Mucosa of descending colon (tissue), 3 donors: ENCODE results near the gene C4orf36. TPM values are rescaled to one million over a fixed set of nuclear protein-coding genes. Genes with fewer than 3 reads are reported as not detected.

Experiments used
- ATAC-seq: fragments of 200-7000 bp; cut with Tn5 transposase; one replicate; pipeline ENCODE4 v1.9.1; 2020; ENCODE audit warnings: mild to moderate bottlenecking, moderate library complexity
- DNase-seq, 3 donors: peaks; one replicate each; pipeline ENCODE4 v3.0.0-alpha.2; 2020
- H3K36me3 ChIP-seq: fragments of 200-600 bp; one replicate; pipeline ENCODE4 v1.8.0; 2021; ENCODE audit warnings: low read depth, mild to moderate bottlenecking
- H3K4me1 ChIP-seq: fragments of 200-600 bp; one replicate; pipeline ENCODE4 v1.8.0; 2021; ENCODE audit warnings: low read depth, mild to moderate bottlenecking
- H3K4me3 ChIP-seq: fragments of 200-600 bp; one replicate; pipeline ENCODE4 v1.8.0; 2021; ENCODE audit warnings: mild to moderate bottlenecking
- H3K9me3 ChIP-seq: fragments of 200-600 bp; one replicate; pipeline ENCODE4 v1.8.0; 2021; ENCODE audit warnings: mild to moderate bottlenecking
- intact Hi-C, 2 donors: fragments of 100-400 bp; cut with DNase I in 1 of 2; cut with micrococcal nuclease in 1 of 2; formaldehyde crosslinking; loops; one replicate each; pipeline versions ENCODE4 v1.11.0 to v1.11.1; 2022; cut with DNase I, micrococcal nuclease
- total RNA-seq, 3 donors: library from RNA; stranded (reverse); fragmentation: NEBNext Ultra II Directional in 2 of 3; extraction: Animal tissue kit (Norgen Biotek cat#: 25700) in 2 of 3; gene quantifications; one replicate each; pipeline versions ENCODE4 v1.2.1 to v1.2.4, GENCODE V29; 2021 to 2023
- TF ChIP-seq, protein P1 (sequence below): fragments of 200-600 bp; IDR thresholded peaks from one replicate; pipeline ENCODE4 v1.8.0; 2022; ENCODE audit warnings: antibody characterized with exemption, mild to moderate bottlenecking
- donor health status: DM: no; HTN: no; CAD: no; lungs with moderate emphysema.
- donor health status: DM: no; HTN: no; CAD: no.
- donor health status: DM: no; HTN: yes; CAD: no.

C4orf36 gene
- total RNA-seq, 3 donors from 2014 or later = 0.67 to 0.96 (median 0.85) TPM

DNA sequence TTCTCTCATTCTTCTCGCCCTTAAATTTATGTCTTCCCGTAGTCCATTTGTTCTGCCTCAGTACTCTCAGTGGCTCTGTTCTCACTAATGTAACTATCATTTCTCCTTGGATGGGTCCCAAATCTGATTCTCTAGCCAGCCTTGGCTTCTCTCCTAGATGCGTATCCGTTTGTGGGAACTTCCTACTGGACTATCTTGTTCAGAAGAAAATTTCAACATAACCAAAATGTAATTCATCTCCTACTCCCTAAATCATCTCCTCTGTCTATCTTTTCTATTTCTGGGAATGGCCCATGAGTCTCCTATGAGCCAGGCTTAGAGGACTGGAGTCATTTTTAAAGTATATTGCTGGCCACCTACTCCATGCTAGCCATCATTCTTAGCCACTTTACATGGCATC is 4.4 kb upstream of the C4orf36 start:
- intact Hi-C loops = loop anchor here in 1 of 2 donors (5.0 kb wide), 1 partner anchor 399 kb away; no protein-coding TSS in a partner anchor
- Histone ChIP-seq H3K4me1 (no peaks in the 10 kb centered on the region), H3K9me3 (no peaks in the 10 kb centered on the region), H3K4me3 (no peak overlapping the region), H3K36me3 (no peaks in the 10 kb centered on the region)
- TF ChIP-seq, protein P1, sequence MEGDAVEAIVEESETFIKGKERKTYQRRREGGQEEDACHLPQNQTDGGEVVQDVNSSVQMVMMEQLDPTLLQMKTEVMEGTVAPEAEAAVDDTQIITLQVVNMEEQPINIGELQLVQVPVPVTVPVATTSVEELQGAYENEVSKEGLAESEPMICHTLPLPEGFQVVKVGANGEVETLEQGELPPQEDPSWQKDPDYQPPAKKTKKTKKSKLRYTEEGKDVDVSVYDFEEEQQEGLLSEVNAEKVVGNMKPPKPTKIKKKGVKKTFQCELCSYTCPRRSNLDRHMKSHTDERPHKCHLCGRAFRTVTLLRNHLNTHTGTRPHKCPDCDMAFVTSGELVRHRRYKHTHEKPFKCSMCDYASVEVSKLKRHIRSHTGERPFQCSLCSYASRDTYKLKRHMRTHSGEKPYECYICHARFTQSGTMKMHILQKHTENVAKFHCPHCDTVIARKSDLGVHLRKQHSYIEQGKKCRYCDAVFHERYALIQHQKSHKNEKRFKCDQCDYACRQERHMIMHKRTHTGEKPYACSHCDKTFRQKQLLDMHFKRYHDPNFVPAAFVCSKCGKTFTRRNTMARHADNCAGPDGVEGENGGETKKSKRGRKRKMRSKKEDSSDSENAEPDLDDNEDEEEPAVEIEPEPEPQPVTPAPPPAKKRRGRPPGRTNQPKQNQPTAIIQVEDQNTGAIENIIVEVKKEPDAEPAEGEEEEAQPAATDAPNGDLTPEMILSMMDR = no peak
- DNase-seq (no peak), ATAC-seq (no peak)

DNA sequence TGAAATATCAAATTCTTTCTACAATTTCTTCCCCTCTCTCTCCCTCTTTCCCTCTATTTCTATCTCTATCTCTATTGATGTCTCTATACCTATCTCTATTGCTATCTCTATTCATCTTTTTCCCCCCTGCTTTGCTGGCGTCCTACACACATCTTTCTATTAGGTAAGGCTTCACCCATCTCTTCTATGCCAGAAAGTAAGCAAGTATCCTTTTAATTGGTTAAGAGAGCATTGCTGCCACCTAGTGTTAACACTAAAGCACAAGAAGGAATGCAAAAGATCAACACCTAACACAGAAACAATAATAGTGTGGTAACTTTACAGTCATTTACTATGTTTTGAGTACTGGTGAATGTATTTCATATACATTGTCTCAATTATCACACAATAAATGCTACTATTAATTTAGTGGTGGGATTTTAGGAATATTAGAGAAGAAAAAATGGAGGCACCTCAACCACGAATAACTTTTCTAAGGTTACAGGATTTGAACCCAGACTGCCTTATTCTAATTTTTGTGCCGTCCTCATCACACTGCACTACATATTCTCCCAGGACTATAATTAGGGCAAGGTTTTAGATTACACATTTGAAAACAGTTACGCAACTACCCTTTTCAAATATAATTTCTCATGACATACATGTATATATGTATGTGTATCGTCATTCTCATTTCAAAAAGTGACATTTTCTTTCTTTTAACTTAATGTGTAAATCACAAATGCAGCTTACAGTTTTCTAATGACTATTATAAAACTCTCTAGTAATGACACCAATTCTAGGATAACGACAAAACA is 3.7 kb upstream of the C4orf36 start:
- no peaks in the 10 kb centered on the region for H3K36me3 ChIP-seq

DNA sequence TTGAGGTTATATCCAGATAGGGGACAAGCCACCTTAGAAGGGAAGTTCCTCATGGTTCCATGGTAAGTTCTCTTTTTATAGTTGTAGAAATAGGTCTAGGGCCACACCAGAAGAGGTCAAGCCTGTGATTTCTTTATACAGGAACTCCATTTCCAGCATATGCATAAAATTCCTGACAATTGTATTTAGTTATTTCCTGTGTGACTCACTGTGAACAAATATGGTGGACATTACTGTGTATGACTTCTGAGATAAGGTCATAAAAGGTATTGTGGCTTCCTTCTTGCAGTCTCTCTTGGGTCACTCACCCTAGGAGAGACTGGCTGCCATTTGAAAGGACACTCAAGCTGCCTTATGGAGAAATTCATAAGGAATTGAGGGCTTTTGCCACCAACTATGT is 2.2 kb upstream of the C4orf36 start:
- TF ChIP-seq, protein P1 = no peak
- ATAC-seq (peak; percentile 70), DNase-seq (no peak)

More for the DNA sequence above, 3.7 kb upstream of the C4orf36 start:
- intact Hi-C loops = loop anchor here in 1 of 2 donors (5.0 kb wide), 1 partner anchor 399 kb away; no protein-coding TSS in a partner anchor
- TF ChIP-seq, protein P1 = peak; percentile 31
- no peaks in the 10 kb centered on the region for H3K9me3 ChIP-seq
- ATAC-seq (peak; percentile 48), DNase-seq (peak in 1 of 3 donors; percentile 64)
- no peak overlapping the region for H3K4me3 ChIP-seq
- H3K4me1 ChIP-seq = no peaks in the 10 kb centered on the region

DNA sequence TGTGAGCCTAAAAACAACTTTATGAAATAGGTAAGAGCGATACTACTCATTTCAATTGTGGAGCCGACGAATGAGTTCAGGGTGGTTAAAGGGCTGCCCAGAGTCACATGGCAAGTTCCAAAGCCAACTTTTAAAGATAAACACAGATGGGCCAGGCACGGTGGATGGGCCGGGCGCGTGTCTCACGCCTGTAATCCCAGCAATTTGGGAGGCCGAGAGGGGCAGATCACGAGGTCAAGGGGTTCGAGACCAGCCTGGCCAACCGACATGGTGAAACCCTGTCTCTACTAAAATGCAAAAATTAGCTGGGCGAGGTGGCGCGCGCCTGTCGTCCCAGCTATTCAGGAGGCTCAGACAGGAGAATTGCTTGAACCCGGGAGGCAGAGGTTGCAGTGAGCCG is 914 bp upstream of the C4orf36 start:
- H3K36me3 ChIP-seq = no peaks in the 10 kb centered on the region
- H3K9me3 ChIP-seq = no peaks in the 10 kb centered on the region
- TF ChIP-seq, protein P1 = no peak
- DNase-seq (no peak), ATAC-seq (no peak)
- intact Hi-C loops = loop anchor here in 1 of 2 donors (5.0 kb wide), 1 partner anchor 396 kb away; no protein-coding TSS in a partner anchor
- H3K4me3 ChIP-seq = no peak overlapping the region
- no peaks in the 10 kb centered on the region for H3K4me1 ChIP-seq

More for the DNA sequence above, 2.2 kb upstream of the C4orf36 start:
- Histone ChIP-seq H3K4me1 (no peaks in the 10 kb centered on the region), H3K4me3 (no peak overlapping the region), H3K36me3 (no peaks in the 10 kb centered on the region), H3K9me3 (no peaks in the 10 kb centered on the region)
- intact Hi-C loops = loop anchor here in 1 of 2 donors (5.0 kb wide), 1 partner anchor 397 kb away; no protein-coding TSS in a partner anchor

DNA sequence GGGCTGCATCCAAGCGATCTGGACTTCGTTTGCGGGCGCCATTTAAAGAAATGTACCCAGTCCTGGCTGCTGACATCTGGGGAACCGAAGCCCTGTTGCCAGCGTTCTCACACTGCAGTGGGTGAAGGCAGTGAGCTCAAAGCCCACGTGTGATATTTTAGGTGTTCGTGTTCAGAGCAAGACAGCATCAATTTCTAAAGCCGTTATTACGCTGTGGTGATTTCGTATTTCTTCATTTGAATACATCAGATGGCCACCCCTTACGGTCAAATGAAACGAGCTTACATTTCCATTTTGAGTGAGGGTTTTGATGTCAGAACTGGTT is 376 bp upstream of the C4orf36 start:
- intact Hi-C loops = loop anchor here in 1 of 2 donors (5.0 kb wide), 1 partner anchor 395 kb away; no protein-coding TSS in a partner anchor
- Histone ChIP-seq H3K4me1 (no peaks in the 10 kb centered on the region), H3K9me3 (no peaks in the 10 kb centered on the region), H3K4me3 (no peak overlapping the region), H3K36me3 (no peaks in the 10 kb centered on the region)
- ATAC-seq (no peak), DNase-seq (no peak)
- TF ChIP-seq, protein P1 = no peak
